ENCODE measurements around the gene PLCD1.

PLCD1 gene

DNA sequence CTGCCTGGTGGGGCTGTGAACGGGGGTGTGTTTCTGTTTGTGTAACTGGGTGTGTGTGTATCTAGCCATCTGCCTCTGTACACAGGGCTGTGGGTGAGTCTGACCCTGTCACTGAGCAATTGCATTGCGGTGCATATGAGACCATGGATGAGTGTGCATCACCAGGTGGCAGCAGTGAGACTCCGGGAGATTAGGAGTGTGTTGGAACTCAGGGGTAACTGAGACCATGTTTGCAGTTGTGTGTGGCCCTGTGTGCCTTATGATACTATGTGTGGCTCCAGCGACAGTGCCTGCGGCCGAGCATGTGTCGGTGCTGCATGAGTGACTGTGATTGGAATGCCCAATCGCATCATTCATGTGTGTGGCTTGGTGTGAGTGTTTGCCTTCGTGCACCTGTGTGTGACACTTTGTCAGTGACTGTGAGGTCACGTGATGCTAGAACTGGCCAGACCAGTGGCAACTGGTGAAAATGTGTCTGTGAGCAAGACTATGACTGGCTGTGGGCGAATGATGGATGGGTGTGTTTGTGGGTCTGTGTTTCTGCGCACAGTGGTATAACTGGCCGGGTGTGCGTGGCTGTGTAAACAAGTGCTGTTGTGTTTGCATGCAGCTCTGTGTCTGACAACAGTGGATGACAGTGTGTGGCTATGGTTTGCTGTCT, 24.9 kb downstream of the PLCD1 start:
- TF ChIP-seq, protein P1, sequence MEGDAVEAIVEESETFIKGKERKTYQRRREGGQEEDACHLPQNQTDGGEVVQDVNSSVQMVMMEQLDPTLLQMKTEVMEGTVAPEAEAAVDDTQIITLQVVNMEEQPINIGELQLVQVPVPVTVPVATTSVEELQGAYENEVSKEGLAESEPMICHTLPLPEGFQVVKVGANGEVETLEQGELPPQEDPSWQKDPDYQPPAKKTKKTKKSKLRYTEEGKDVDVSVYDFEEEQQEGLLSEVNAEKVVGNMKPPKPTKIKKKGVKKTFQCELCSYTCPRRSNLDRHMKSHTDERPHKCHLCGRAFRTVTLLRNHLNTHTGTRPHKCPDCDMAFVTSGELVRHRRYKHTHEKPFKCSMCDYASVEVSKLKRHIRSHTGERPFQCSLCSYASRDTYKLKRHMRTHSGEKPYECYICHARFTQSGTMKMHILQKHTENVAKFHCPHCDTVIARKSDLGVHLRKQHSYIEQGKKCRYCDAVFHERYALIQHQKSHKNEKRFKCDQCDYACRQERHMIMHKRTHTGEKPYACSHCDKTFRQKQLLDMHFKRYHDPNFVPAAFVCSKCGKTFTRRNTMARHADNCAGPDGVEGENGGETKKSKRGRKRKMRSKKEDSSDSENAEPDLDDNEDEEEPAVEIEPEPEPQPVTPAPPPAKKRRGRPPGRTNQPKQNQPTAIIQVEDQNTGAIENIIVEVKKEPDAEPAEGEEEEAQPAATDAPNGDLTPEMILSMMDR (IDR thresholded peaks at IDR 0.05; ENCODE audit: borderline replicate concordance, control extremely low read depth, extremely low read depth, insufficient read depth, missing control alignments) = peak; percentile 50
- in situ Hi-C loops (cut with MboI; ENCODE audit: low sequenced_read_pairs, unreplicated experiment) = no loop called here
- peak; percentile 67 for DNase-seq (ENCODE audit: low spot score)

DNA sequence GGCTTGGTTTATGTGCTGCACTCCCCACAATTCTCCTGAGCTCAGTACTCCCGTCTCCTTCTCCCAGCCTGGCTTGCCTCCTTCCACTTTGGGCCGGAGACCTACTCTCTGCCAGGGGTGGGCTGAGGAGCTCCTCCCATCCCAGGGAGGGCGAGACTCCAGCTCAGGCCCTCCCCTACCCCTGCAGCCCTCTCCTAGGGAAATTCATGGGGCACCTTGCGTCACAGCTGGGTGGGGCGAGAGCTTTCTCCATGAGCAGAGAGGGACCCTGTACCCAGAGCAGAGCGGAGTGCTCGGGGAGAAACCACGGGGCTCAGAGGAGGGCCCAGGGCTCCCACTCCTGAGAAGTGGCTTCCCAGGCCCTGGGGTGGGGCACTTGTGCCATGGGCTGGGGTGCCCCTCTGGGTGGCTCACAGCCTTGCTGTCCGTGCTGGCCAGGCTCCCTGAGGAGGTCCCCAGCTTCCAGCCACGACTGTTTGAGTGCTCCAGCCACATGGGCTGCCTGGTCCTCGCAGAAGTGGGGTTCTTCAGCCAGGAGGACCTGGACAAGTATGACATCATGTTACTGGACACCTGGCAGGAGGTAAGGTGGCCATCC, 25.5 kb downstream of the PLCD1 start:
- DNase-seq (ENCODE audit: low spot score) = no peak
- TF ChIP-seq, protein P1 (IDR thresholded peaks at IDR 0.05; ENCODE audit: borderline replicate concordance, control extremely low read depth, extremely low read depth, insufficient read depth, missing control alignments) = no peak
- in situ Hi-C loops (cut with MboI; ENCODE audit: low sequenced_read_pairs, unreplicated experiment) = no loop called here

DNA sequence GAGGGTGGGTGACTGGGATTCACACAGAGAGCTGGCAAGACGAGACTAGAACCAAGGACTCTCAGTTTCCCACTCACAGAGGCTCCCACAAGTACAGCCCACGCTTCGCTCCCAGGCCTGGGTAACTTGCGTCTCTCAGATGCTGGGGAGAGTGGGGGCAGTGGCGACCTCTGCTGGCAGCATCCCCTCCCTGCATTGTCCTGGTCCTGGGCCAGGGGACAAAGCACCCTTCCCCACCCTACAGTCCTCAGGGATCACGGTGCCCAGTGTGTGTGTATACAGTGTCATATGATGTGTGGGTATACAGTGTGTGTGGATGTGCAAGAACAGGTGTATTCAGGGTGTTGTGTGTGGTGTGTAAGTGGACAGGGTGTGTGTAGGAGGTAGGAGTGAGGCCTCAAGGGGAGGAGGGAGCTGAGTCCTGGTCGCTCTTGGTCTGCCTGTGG, 26.0 kb downstream of the PLCD1 start:
- TF ChIP-seq, protein P1 (IDR thresholded peaks at IDR 0.05; ENCODE audit: borderline replicate concordance, control extremely low read depth, extremely low read depth, insufficient read depth, missing control alignments) = peak; percentile 84
- in situ Hi-C loops (cut with MboI; ENCODE audit: low sequenced_read_pairs, unreplicated experiment) = no loop called here
- DNase-seq (ENCODE audit: low spot score) = peak; percentile 76

DNA sequence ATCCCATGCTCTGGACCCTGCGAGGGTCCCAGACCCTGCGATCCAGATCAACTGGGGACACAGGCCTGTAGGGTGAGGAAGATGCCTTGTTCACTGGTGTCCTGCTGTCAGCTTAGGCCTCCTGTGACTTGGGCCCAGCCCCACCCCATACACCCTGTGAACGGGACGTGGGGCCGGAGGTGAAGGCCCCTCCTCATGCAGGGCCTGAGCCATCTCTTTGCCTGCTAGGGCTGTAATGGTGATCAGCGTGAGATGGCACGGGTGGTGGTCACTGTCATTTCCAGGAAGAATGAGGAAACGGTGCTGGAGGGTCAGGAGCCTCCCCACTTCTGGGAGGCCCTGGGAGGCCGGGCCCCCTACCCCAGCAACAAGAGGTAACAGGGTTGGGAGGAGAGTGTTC, 26.5 kb downstream of the PLCD1 start:
- in situ Hi-C loops (cut with MboI; ENCODE audit: low sequenced_read_pairs, unreplicated experiment) = no loop called here
- no peak for DNase-seq (ENCODE audit: low spot score)
- TF ChIP-seq, protein P1 (IDR thresholded peaks at IDR 0.05; ENCODE audit: borderline replicate concordance, control extremely low read depth, extremely low read depth, insufficient read depth, missing control alignments) = no peak

DNA sequence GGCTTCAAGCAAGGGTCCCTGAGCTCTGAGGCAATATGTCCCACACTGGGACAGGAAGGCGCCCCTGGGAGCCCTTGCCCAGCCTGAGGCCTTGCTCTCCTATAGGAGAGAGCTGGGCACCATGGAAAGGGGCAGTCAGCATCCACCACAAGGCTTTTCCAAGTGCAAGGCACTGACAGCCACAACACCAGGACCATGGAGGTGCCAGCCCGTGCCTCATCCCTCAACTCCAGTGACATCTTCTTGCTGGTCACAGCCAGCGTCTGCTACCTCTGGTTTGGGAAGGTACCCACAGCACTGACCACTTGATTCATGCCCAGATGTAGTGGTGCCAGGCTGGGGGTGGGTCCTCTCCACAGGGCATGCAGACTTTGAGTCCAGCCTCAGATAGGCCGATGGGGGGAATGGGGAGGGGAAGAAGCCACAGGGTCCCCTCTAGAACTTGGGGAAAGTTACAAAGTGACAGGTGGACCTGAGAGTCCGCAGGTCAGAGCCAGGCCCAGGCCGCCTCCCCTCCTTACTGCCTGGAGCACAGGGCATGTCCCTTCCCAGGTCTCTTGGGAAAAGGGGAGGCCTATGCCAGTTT, 27.1 kb downstream of the PLCD1 start:
- DNase-seq (ENCODE audit: low spot score) = no peak
- in situ Hi-C loops (cut with MboI; ENCODE audit: low sequenced_read_pairs, unreplicated experiment) = no loop called here
- TF ChIP-seq, protein P1 (IDR thresholded peaks at IDR 0.05; ENCODE audit: borderline replicate concordance, control extremely low read depth, extremely low read depth, insufficient read depth, missing control alignments) = no peak

DNA sequence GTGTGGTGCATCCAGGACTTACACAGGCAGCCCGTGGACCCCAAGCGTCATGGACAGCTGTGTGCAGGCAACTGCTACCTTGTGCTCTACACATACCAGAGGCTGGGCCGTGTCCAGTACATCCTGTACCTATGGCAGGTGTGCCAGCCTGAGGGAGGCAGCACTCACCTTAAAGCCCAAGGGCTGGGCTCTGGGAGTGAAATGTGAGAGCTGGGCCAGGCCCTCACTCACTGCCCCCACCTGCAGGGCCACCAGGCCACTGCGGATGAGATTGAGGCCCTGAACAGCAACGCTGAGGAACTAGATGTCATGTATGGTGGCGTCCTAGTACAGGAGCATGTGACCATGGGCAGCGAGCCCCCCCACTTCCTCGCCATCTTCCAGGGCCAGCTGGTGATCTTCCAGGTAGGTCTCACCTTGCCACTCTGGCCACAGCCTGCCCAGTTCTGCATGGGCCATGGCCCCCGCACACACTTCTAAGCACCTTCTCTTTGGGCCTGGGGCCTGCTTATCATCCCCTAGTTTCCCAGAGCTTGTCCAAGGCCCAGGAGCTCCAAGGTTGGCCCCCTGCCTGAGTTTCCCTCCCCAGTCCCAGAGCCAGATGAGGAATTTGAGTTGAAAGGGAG, 27.9 kb downstream of the PLCD1 start:
- TF ChIP-seq, protein P1 (IDR thresholded peaks at IDR 0.05; ENCODE audit: borderline replicate concordance, control extremely low read depth, extremely low read depth, insufficient read depth, missing control alignments) = no peak
- DNase-seq (ENCODE audit: low spot score) = peak; percentile 16
- in situ Hi-C loops (cut with MboI; ENCODE audit: low sequenced_read_pairs, unreplicated experiment) = no loop called here

All from GM13976 (cell line).